Measurements from ENCODE around the gene SMIM33.
A peak's percentile ranks its signal among the peaks of the same experiment; 100 is the strongest.
"Not testable (repeated sequence)": the region's sequence is repeated elsewhere in the genome, so short reads cannot be mapped to it uniquely, and the experiment has no call there.

SMIM33 gene

DNA sequence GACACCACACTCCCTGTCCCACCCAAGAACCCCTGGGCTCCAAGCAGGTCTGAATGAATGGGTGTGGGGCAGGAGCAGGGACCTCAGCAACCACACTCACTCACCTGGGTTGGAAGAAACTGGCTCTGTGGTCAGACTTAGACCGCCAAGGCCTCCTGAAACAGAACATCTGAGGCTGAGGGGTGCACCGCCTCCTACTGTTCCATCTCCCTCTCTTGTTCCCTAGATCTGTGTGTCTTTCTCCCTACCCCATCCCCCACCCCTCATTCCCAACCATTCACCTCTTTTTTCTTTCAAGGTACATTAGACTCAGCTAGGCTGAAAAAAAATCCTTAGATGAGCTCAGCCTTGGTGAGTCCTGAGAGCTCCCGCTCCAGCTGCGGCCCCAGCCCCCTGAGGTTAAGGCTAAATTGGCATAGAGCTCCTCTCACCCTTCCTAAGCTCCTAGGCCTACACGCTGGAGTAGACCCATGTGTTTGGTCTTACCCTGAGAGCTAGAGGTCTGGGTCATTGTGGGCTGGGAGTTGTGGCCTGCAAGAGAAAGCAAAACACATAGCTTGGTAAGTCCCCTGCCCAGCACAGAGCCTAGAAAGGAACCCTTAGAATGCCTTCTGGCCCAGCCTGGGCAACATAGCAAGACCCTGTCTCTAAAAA lies 13.0 kb upstream of the SMIM33 start:
- no peak for DNase-seq

GRCh38 chr5:139458580-139459407 lies 12.0 kb upstream of the SMIM33 start:
- no peak for DNase-seq

DNA sequence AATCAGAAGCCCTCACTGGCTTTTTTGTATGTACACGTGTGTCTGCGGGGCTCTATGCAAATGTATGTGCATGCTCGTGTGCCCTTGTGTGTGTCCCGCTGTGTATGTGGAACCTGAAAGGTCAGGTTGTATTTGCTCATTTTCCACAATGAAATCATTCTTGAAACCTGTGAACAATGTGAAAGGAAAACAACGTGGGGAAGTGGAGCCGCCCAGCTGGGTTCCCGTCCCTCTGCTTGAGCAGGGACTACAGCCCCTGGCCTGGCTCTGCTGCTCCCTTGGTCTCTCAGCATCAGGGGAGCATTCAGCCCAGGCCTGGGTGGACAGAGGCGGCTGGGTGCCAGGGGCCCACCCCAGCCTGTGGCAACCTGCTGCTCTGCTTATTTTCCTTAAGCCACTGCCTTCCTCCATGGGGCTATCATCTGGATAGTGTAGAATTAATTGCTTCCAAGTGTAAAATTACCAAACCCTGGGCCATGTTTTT lies 11.3 kb upstream of the SMIM33 start:
- no peak for DNase-seq

GRCh38 chr5:139460455-139460854 lies 10.3 kb upstream of the SMIM33 start:
- DNase-seq: no peak

GRCh38 chr5:139461176-139461575 lies 9.6 kb upstream of the SMIM33 start:
- DNase-seq: no peak

DNA sequence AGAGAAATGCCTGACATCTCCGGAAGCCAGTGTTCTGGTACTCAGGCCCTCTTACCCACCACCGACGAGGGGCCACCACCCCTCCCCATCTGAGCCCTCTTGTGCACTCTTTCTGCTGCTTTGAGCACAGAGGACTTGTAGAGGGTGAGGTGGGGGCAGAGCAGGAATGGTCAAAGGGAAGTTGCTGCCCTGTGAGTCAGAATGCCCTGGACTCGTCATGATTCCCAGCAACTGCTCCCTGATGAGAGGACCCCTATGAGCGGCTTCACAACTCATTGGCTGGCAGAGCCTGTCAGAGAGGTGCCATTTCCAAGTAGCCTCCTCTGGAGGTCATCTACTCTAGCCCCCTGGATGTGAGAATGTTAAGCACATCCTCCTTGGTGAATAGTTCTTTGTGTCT lies 9.1 kb upstream of the SMIM33 start:
- DNase-seq: no peak

- DNase-seq: no peak
These were observed 8.1 kb upstream of the SMIM33 start, which contains the start of gene ECSCR for GRCh38 chr5:139462586-139463276. Gene ECSCR, minus strand, starts transcription at chr5:139462743. Its CDS starts 73 bp downstream, at chr5:139462670.

- DNase-seq: no peak
These were observed 2.3 kb upstream of the SMIM33 start for GRCh38 chr5:139468421-139468931.

GRCh38 chr5:139472386-139473030 lies 1.7 kb downstream of the SMIM33 start:
- no peak for DNase-seq

- DNase-seq: no peak
These were observed 2.3 kb downstream of the SMIM33 start for GRCh38 chr5:139473105-139473504.

DNA sequence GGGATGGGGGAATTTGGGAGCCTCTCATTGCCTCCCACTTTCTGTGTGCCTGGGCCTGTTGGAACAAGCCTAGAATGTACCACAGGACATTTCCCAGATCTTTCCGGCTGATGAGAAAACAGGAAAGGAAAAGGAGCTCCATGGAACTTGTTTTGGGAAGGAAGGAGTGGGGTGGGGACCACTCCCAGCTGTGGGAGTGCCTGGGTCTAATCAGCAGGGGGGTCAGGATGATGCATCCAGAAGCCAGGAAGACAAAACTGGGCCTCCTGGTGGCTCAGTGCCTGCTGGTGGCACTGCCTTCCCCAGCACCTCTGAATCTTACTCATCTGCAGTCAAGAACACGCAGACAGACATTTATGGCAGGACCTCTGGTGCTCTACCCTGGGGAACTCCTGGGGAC lies 2.8 kb downstream of the SMIM33 start:
- no peak for DNase-seq

GRCh38 chr5:139474890-139475791 lies 4.3 kb downstream of the SMIM33 start:
- DNase-seq: no peak

DNA sequence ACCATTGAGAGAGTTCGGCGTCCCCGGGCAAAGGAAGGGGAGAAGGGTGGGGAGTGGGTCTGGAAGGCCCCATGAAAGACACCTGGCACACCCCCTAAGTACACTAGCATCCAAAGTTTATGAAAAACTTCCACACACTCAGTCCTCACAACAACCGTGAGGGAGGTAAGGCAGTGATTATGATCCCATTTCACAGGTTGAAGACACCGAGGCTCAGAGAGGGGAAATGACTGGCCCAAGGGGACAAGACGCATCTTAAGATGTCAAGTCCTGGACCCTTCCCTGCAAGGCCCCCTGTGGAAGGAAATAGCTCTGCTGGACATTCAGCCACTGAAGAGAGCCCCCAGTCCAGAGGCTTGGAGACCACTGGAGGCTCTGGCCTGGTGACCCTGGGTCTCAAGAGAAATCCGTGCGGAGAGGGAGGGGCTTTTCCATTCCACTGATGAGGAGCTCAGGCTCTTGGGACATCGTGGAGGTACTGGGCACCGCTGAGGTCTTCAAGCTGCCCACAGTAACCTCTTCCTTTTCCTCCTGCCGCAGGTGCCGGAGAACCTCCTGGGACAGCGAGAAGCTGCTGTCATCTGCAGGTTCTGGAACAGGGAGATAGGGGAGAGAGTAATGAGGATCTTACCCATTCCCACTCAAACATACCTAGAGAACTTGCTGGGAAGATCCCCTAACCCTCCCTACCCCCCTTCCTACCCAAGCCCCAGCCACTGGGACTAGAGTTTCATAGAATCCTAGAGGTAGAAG lies 5.2 kb downstream of the SMIM33 start:
- no peak for DNase-seq

DNA sequence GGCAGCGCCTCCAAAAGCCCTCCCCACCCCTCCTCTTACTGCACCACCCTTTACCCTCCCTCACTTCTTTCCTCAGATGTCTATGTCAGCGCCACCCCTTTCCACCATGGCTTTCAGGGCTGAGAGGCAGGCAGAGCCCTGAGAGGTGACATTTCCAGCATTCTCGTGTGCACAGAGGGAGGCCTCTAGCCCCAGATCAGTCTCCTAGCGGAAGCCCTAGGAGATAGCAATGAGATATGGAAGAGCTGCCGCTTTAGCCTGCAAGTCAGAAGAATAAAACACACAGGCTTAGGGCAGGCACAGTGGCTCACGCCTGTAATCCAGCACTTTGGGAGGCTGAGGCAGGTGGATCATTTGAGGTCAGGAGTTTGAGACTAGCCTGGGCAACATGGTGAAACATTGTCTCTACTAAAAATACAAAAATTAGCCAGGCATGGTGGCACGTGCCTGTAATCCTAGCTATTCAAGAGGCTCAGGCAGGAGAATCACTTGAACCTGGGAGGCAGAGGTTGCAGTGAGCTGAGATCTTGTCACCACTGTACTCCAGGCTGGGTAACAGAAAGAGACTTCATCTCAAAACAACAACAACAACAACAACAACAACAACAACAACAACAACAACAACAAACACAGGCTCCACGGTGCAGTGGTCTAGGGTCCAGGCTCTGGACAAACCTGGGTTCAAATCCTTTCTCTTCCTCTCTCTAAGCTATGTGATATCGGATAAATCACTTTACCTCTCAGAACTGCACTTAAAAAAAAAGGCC lies 8.0 kb downstream of the SMIM33 start:
- DNase-seq: not testable (repeated sequence)

GRCh38 chr5:139479729-139480128 lies 8.9 kb downstream of the SMIM33 start:
- not testable (repeated sequence) for DNase-seq

DNA sequence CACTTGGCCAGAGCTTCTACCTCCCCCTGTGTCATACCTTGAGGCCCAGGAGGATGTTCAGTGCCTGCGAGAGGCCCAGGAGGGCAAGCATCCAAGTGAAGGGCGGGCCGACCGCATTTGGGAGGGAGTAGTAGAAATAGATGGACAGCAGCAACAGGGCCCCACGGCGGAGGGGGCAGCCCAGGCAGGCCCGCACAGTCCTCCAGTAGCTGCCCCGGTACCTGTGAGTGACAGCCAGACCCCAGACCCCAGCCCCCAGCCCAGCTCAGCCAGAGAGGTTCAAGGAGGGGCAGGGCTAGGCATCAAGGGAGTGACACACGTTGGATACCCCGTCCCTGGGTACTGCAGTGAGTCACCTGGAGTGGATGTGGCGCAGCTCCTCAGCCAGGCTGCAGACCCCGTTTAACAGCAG lies 10.3 kb downstream of the SMIM33 start:
- no peak for DNase-seq

GRCh38 chr5:139481580-139482049 lies 10.8 kb downstream of the SMIM33 start:
- no peak for DNase-seq

DNA sequence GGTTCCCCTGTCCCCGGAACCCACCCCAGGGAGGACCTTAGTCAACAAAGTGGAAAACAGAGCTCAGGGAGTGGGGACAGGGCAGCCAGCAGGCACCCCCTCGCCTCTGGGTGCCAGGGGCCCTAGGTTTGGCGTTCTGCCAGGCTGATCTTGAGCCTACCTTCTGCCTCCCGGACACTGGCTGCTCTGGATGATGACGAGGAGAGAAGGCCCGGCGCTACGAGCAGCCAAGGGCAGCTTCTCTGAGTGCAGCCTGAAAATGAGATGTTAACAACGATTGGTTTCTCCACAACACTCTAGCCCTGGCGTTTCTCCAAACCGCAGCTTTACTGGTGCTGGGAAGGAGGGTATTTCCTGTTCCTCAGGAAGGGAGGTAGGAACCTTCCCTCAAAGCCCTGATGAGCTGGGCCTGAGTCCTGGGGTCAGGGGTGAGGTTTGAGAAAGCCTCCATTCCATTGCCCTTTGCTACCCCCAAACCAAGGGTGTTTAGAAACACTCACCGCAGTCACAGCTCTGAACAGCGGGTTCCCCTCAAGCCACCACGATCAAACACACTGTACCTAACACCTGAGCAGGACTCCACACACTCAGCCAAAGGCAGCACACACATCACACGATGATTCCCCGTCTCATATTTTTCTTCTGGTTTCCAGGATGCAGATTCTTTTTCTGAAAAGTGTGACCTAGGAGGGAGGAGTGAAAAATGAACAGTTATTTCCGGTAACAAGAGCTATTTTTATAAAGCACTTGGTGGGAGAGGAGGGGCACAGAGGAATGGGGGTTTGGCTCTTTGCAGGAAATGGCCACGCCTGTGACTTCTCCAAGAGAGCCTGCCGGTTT lies 11.5 kb downstream of the SMIM33 start, which contains the start of gene STING1:
STING1 (minus strand) TSS at position 709 of the 840 bp plus-strand sequence. CDS start 1,054 bp downstream, outside the sequence.
- DNase-seq: peak; percentile 87

GRCh38 chr5:139482890-139483208 lies 12.0 kb downstream of the SMIM33 start:
- DNase-seq: not testable (repeated sequence)

All from amniotic stem cell (primary cell).